ENCODE results near the gene TET1. TPM values are rescaled to one million over a fixed set of nuclear protein-coding genes. Genes with fewer than 3 reads are reported as not detected.
A peak's percentile ranks its signal among the peaks of the same experiment; 100 is the strongest.

Gene TET1
- total and polyA plus RNA-seq, 2 of the 13 experiments (the other 11 are each of a cell fraction or from before 2014, with no cell fraction given) = 6.9 to 7.3 TPM

- peak; percentile 99 for TF ChIP-seq PRDM15 (CRISPR knock-in tag; IDR thresholded peaks at IDR 0.05)
- no peak for TF ChIP-seq JUND (CRISPR knock-in tag; IDR thresholded peaks at IDR 0.05)
- TF ChIP-seq ZNF7 (CRISPR knock-in tag; IDR thresholded peaks at IDR 0.05) = no peak
- TF ChIP-seq ZNF564 (CRISPR knock-in tag; IDR thresholded peaks at IDR 0.05) = peak; percentile 57; the same call in 1 of the 2 replicates
- TF ChIP-seq NFAT5 (CRISPR knock-in tag; IDR thresholded peaks at IDR 0.05) = peak; percentile 15; the same call in 1 of the 2 replicates
- TF ChIP-seq SALL2 (CRISPR knock-in tag; IDR thresholded peaks at IDR 0.05) = peak; percentile 41; the same call in 1 of the 2 replicates
- no peak for TF ChIP-seq GMEB2 (CRISPR knock-in tag; IDR thresholded peaks at IDR 0.05; ENCODE audit: low read depth)
- peak; percentile 67 for TF ChIP-seq XRCC5 (optimal IDR thresholded peaks at IDR 0.05; ENCODE audit: low read length)
- no peak; the same call in 1 of the 2 replicates for TF ChIP-seq ZNF263 (CRISPR knock-in tag; IDR thresholded peaks at IDR 0.05)
- TF ChIP-seq ISX (CRISPR knock-in tag; conservative IDR thresholded peaks at IDR 0.05) = no peak
- TF ChIP-seq TOE1 (CRISPR knock-in tag; IDR thresholded peaks at IDR 0.05) = no peak
- TF ChIP-seq MATR3 (CRISPR knock-in tag; IDR thresholded peaks at IDR 0.05) = no peak
- peak; percentile 71 for TF ChIP-seq SALL1 (CRISPR knock-in tag; IDR thresholded peaks at IDR 0.05)
- 0 out of 2 replicates have a peak, but pooled peaks have one; percentile 57 for TF ChIP-seq ARHGAP35 (CRISPR knock-in tag; IDR thresholded peaks at IDR 0.05; ENCODE audit: borderline replicate concordance)
- no peak for TF ChIP-seq ELF3 (CRISPR knock-in tag; IDR thresholded peaks at IDR 0.05)
- TF ChIP-seq BCL6 (CRISPR knock-in tag; IDR thresholded peaks at IDR 0.05) = peak; percentile 53; the same call in 1 of the 2 replicates
- TF ChIP-seq ATF5 (CRISPR knock-in tag; IDR thresholded peaks at IDR 0.05; ENCODE audit: low read depth) = no peak
- TF ChIP-seq MTF2 (CRISPR knock-in tag; IDR thresholded peaks at IDR 0.05; ENCODE audit: borderline replicate concordance) = peak; percentile 63; the same call in 1 of the 2 replicates
- TF ChIP-seq ZNF883 (CRISPR knock-in tag; IDR thresholded peaks at IDR 0.05; ENCODE audit: not compliant biosample characterization) = no peak
Observed at GRCh38 chr10:68560186-68560942, at the start of gene TET1 (continued).

Data from HepG2 (cell line).